Measurements from ENCODE around the gene FGF8. TPM values are rescaled to one million over a fixed set of nuclear protein-coding genes. Genes with fewer than 3 reads are reported as not detected.

FGF8 gene
- total RNA-seq, 3 donors from 2014 or later (not counting 1 experiment from before 2014, with no cell fraction given): not detected

DNA sequence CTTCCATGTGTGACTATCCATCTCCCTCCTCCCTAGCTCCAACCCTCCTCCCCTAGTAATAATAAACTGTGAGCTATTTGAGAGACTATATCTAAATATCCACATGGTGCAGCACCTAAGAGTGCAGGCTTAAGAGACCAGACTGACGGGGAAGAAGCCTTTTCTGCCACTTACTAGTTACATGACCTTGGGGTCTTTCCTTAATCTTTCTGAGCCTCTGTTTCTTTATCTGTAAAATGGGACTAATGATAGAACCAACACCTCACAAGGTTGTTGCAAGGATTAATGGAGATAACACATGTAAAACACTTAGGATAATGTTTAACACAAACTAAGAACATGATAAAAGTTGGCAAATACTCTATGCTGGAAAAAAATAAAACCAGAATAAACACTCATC, 43.8 kb downstream of the FGF8 start:
- Histone ChIP-seq H3K27ac (ENCODE audit: low read length) (no peak overlapping the region), H3K4me1 (ENCODE audit: control insufficient read depth, insufficient read depth, low read length) (no peaks in the 10 kb centered on the region), H3K27me3 (ENCODE audit: control insufficient read depth, insufficient read depth, low read length) (no peaks in the 10 kb centered on the region), H3K36me3 (ENCODE audit: control insufficient read depth, insufficient read depth, low read length) (no peaks in the 10 kb centered on the region), H3K9me3 (ENCODE audit: control insufficient read depth, insufficient read depth, low read length) (no peaks in the 10 kb centered on the region), H3K4me3 (ENCODE audit: low read length) (no peak overlapping the region)
- WGBS (ENCODE audit: insufficient coverage): 100% methylated on average over 1 of the region's 1 CpG
- no peak for DNase-seq
- TF ChIP-seq, protein P1, sequence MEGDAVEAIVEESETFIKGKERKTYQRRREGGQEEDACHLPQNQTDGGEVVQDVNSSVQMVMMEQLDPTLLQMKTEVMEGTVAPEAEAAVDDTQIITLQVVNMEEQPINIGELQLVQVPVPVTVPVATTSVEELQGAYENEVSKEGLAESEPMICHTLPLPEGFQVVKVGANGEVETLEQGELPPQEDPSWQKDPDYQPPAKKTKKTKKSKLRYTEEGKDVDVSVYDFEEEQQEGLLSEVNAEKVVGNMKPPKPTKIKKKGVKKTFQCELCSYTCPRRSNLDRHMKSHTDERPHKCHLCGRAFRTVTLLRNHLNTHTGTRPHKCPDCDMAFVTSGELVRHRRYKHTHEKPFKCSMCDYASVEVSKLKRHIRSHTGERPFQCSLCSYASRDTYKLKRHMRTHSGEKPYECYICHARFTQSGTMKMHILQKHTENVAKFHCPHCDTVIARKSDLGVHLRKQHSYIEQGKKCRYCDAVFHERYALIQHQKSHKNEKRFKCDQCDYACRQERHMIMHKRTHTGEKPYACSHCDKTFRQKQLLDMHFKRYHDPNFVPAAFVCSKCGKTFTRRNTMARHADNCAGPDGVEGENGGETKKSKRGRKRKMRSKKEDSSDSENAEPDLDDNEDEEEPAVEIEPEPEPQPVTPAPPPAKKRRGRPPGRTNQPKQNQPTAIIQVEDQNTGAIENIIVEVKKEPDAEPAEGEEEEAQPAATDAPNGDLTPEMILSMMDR (IDR thresholded peaks at IDR 0.05): no peak
- intact Hi-C loops (cut with micrococcal nuclease): no loop called here
- ATAC-seq: no peak
- H3K27me3 Mint-ChIP-seq (ENCODE audit: low read depth in 2 of 2): peaks cover 23 to 26% of the 10 kb centered on the region in 2 donors
- H3K36me3 Mint-ChIP-seq: no peaks in the 10 kb centered on the region
- H3K9me3 Mint-ChIP-seq: no peaks in the 10 kb centered on the region
- H3K4me1 Mint-ChIP-seq: no peaks in the 10 kb centered on the region
- no peak overlapping the region for H3K27ac Mint-ChIP-seq
- no peak overlapping the region for H3K4me3 Mint-ChIP-seq

GRCh38 chr10:101726115-101726387, 49.9 kb downstream of the FGF8 start:
- Histone ChIP-seq H3K4me3 (ENCODE audit: low read length) (no peak overlapping the region), H3K27ac (ENCODE audit: low read length) (no peak overlapping the region), H3K9me3 (ENCODE audit: control insufficient read depth, insufficient read depth, low read length) (no peaks in the 10 kb centered on the region), H3K27me3 (ENCODE audit: control insufficient read depth, insufficient read depth, low read length) (no peaks in the 10 kb centered on the region), H3K36me3 (ENCODE audit: control insufficient read depth, insufficient read depth, low read length) (no peaks in the 10 kb centered on the region), H3K4me1 (ENCODE audit: control insufficient read depth, insufficient read depth, low read length) (no peaks in the 10 kb centered on the region)
- Mint-ChIP-seq H3K4me1 (no peaks in the 10 kb centered on the region), H3K27me3 (ENCODE audit: low read depth in 2 of 2) (peaks cover 13% of the 10 kb centered on the region in 2 donors), H3K36me3 (no peaks in the 10 kb centered on the region), H3K4me3 (no peak overlapping the region), H3K27ac (no peak overlapping the region), H3K9me3 (no peaks in the 10 kb centered on the region)
- ATAC-seq (no peak), DNase-seq (no peak)
- WGBS (ENCODE audit: insufficient coverage): 76% methylated on average over 2 of the region's 2 CpGs
- TF ChIP-seq, protein P1 (IDR thresholded peaks at IDR 0.05): no peak
- intact Hi-C loops (cut with micrococcal nuclease): no loop called here

DNA sequence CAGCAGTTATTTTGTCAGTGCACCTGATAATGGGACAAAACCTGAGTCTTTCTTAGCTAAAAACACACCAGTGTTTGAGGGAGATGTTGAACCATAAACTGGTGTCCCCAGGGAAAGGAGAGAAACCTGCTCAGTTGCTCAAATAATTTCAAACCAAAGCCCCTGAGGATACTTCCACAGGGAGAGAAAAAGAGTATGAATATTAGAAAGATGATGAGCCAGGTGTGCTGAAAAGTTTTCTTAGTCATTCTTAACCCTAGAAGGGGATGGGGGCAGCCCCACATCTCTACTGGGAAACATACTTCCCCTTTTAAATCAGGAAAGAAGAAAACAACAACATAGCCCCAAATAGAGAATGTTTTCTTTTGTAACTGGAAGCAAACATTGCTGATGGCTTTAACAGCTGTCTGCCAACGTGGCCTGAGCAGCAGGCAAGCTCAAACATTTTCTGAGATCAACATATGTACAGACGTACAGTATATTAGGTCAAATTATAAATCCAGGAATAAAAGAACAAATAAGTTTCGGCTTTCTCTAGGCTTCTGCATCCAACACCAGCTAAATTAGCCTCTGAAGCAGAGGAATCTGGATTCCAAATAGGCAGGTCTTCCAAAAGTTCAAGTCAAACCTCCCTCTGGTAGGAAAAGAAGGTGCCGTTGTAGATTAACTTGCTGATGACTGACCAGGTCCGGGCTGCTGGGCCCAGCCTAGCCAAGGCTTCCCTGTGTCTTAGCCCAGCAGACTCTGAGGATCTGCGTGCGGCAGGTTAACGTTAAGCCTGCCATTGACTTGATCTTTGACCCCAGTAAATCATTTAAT, 50.4 kb downstream of the FGF8 start:
- no peaks in the 10 kb centered on the region for H3K36me3 Mint-ChIP-seq
- ATAC-seq (no peak), DNase-seq (no peak)
- no peaks in the 10 kb centered on the region for H3K4me1 ChIP-seq (ENCODE audit: control insufficient read depth, insufficient read depth, low read length)
- TF ChIP-seq, protein P1 (IDR thresholded peaks at IDR 0.05): no peak
- H3K4me3 ChIP-seq (ENCODE audit: low read length): no peak overlapping the region
- no peaks in the 10 kb centered on the region for H3K9me3 Mint-ChIP-seq
- intact Hi-C loops (cut with micrococcal nuclease): no loop called here
- peaks cover 13 to 14% of the 10 kb centered on the region in 2 donors for H3K27me3 Mint-ChIP-seq (ENCODE audit: low read depth in 2 of 2)
- no peak overlapping the region for H3K27ac ChIP-seq (ENCODE audit: low read length)
- no peaks in the 10 kb centered on the region for H3K4me1 Mint-ChIP-seq
- 91% methylated on average over 8 of the region's 8 CpGs for WGBS (ENCODE audit: insufficient coverage)
- no peaks in the 10 kb centered on the region for H3K27me3 ChIP-seq (ENCODE audit: control insufficient read depth, insufficient read depth, low read length)
- H3K27ac Mint-ChIP-seq: no peak overlapping the region
- no peaks in the 10 kb centered on the region for H3K36me3 ChIP-seq (ENCODE audit: control insufficient read depth, insufficient read depth, low read length)
- H3K4me3 Mint-ChIP-seq: no peak overlapping the region
- H3K9me3 ChIP-seq (ENCODE audit: control insufficient read depth, insufficient read depth, low read length): no peaks in the 10 kb centered on the region

GRCh38 chr10:101724446-101724845, 51.5 kb downstream of the FGF8 start:
- H3K36me3 Mint-ChIP-seq: no peaks in the 10 kb centered on the region
- H3K27ac Mint-ChIP-seq: no peak overlapping the region
- no peaks in the 10 kb centered on the region for H3K4me1 ChIP-seq (ENCODE audit: control insufficient read depth, insufficient read depth, low read length)
- TF ChIP-seq, protein P1 (IDR thresholded peaks at IDR 0.05): no peak
- ATAC-seq: no peak
- no peaks in the 10 kb centered on the region for H3K27me3 ChIP-seq (ENCODE audit: control insufficient read depth, insufficient read depth, low read length)
- H3K9me3 Mint-ChIP-seq: no peaks in the 10 kb centered on the region
- 84% methylated on average over 2 of the region's 2 CpGs for WGBS (ENCODE audit: insufficient coverage)
- H3K27me3 Mint-ChIP-seq (ENCODE audit: low read depth in 2 of 2): peaks cover 18 to 20% of the 10 kb centered on the region in 2 donors
- no peaks in the 10 kb centered on the region for H3K4me1 Mint-ChIP-seq
- no peaks in the 10 kb centered on the region for H3K36me3 ChIP-seq (ENCODE audit: control insufficient read depth, insufficient read depth, low read length)
- H3K9me3 ChIP-seq (ENCODE audit: control insufficient read depth, insufficient read depth, low read length): no peaks in the 10 kb centered on the region
- no peak overlapping the region for H3K27ac ChIP-seq (ENCODE audit: low read length)
- H3K4me3 Mint-ChIP-seq: no peak overlapping the region
- H3K4me3 ChIP-seq (ENCODE audit: low read length): no peak overlapping the region
- intact Hi-C loops (cut with micrococcal nuclease): no loop called here
- no peak for DNase-seq

Data from natural killer cell (primary cell).